GM12878 (cell line): ENCODE data around the gene RPS19BP1. TPM values are rescaled to one million over a fixed set of nuclear protein-coding genes. Genes with fewer than 3 reads are reported as not detected.

Source experiments
- ATAC-seq: fragments of 200-7000 bp; cut with Tn5 transposase; 3 replicates; pipeline ENCODE4 v1.9.1; 2020; ENCODE audit warnings: mild to moderate bottlenecking, moderate library complexity
- BruUV-seq: library from RNA; stranded (reverse); fragments of 400-500 nt; replicated peaks from 2 replicates; lab custom pipeline; 2021; lab: Mats Ljungman, UMichigan
- CTCF ChIA-PET: fragments of 300-600 bp; sonication (Branson Sonifier 250); formaldehyde crosslinking; extraction: SDS; loops from one replicate; lab custom pipeline; 2021; ENCODE audit warnings: inconsistent platforms; lab: Yijun Ruan, JAX
- POLR2A ChIA-PET: fragments of 350-600 bp; formaldehyde crosslinking; extraction: SDS; loops from one replicate; lab custom pipeline; 2021; ENCODE audit warnings: inconsistent platforms; lab: Charles Lee
- RAD21 ChIA-PET: fragments of 300-600 bp; sonication (Branson Sonifier 250); formaldehyde crosslinking; loops from one replicate; lab custom pipeline; 2023; ENCODE audit warnings: antibody characterized with exemption; ENCODE audit not compliant: unreplicated experiment; lab: Charles Lee
- SMC1A ChIA-PET: fragments of 300-600 bp; sonication (Branson Sonifier 250); formaldehyde crosslinking; loops from one replicate; lab custom pipeline; 2023; ENCODE audit not compliant: unreplicated experiment, uncharacterized antibody; lab: Charles Lee
- DNase-seq: peaks from one replicate; pipeline ENCODE4 v3.0.0-alpha.2; 2011; ENCODE audit warnings: low read depth, low spot score
- FAIRE-seq: peaks from 3 replicates; lab custom pipeline; 2011; peaks lifted over from hg19 to GRCh38; lab: Jason Lieb, UNC
- H2AFZ ChIP-seq: 2 replicates; pipeline ENCODE4 v1.6.0; 2011; ENCODE audit warnings: low read depth, low read length, control low read depth; ENCODE audit not compliant: control insufficient read depth
- H3K27ac ChIP-seq: 2 replicates; pipeline ENCODE4 v1.5.1; 2011; ENCODE audit warnings: control low read depth; ENCODE audit not compliant: control insufficient read depth, insufficient read depth
- H3K27me3 ChIP-seq, 2 experiments: replicated peaks in 1 of 2; 2 replicates each; pipeline versions ENCODE4 v1.6.0 to v1.6.1; 2011; ENCODE audit warnings: low read length in 1 of 2; ENCODE audit not compliant: control insufficient read depth in 2 of 2, insufficient read depth in 2 of 2
- H3K36me3 ChIP-seq, 2 experiments: 2 replicates each; pipeline ENCODE4 v1.5.1; 2011; ENCODE audit warnings: low read length in 1 of 2; ENCODE audit not compliant: control insufficient read depth in 2 of 2, insufficient read depth in 2 of 2
- H3K4me1 ChIP-seq: 2 replicates; pipeline ENCODE4 v1.6.1; 2011; ENCODE audit warnings: mild to moderate bottlenecking, low read length, moderate library complexity, mixed read lengths; ENCODE audit not compliant: control insufficient read depth, insufficient read depth
- H3K4me2 ChIP-seq: 2 replicates; pipeline ENCODE4 v1.6.0; 2011; ENCODE audit warnings: control low read depth; ENCODE audit not compliant: control insufficient read depth, insufficient read depth
- H3K4me3 ChIP-seq: fragments of 200-600 bp; sonication (generic); 2 replicates; pipeline ENCODE4 v1.5.1; 2016
- H3K79me2 ChIP-seq: 2 replicates; pipeline ENCODE4 v1.6.0; 2011; ENCODE audit warnings: low read length; ENCODE audit not compliant: control insufficient read depth, insufficient read depth
- H3K9ac ChIP-seq: 2 replicates; pipeline ENCODE4 v1.8.0; 2011; ENCODE audit warnings: low read length, control low read depth, mixed read lengths; ENCODE audit not compliant: control insufficient read depth, insufficient read depth
- H3K9me3 ChIP-seq: replicated peaks from 3 replicates; pipeline ENCODE4 v1.5.1; 2011; ENCODE audit warnings: mild to moderate bottlenecking, low read length; ENCODE audit not compliant: control insufficient read depth, insufficient read depth
- H4K20me1 ChIP-seq: 2 replicates; pipeline ENCODE4 v1.6.0; 2011; ENCODE audit not compliant: control insufficient read depth, insufficient read depth
- ASH2L ChIP-seq: fragments of 300-600, 200-600 bp; sonication (generic); IDR thresholded peaks from 2 replicates; pipeline ENCODE4 v1.6.1; 2017; ENCODE audit warnings: low read depth, mild to moderate bottlenecking, borderline replicate concordance
- BRCA1 ChIP-seq: IDR thresholded peaks from 2 replicates; pipeline ENCODE4 v1.6.1; 2011; ENCODE audit warnings: low read depth, low read length, improper control_type of control experiment
- CHD4 ChIP-seq: fragments of 200-600 bp; sonication (generic); IDR thresholded peaks from 2 replicates; pipeline ENCODE4 v1.6.1; 2016; ENCODE audit warnings: mild to moderate bottlenecking
- FOS ChIP-seq: IDR thresholded peaks from 3 replicates; pipeline ENCODE4 v1.6.1; 2011; ENCODE audit warnings: borderline replicate concordance; ENCODE audit not compliant: insufficient read length; ENCODE audit errors: extremely low read depth
- GATAD2B ChIP-seq: fragments of 450-650 bp; conservative IDR thresholded peaks from 2 replicates; pipeline ENCODE4 v1.6.1; 2017; ENCODE audit warnings: low read depth, mild to moderate bottlenecking, moderate library complexity
- MTA3 ChIP-seq: IDR thresholded peaks from 2 replicates; pipeline ENCODE4 v1.6.1; 2012; ENCODE audit warnings: low read length, inconsistent platforms, borderline replicate concordance
- PAX8 ChIP-seq: fragments of 450-650 bp; IDR thresholded peaks from 2 replicates; pipeline ENCODE4 v1.6.1; 2017; ENCODE audit warnings: mild to moderate bottlenecking, moderate library complexity
- POLR2A ChIP-seq: IDR thresholded peaks from 2 replicates; pipeline ENCODE4 v1.6.1; 2011; ENCODE audit warnings: low read depth, mild to moderate bottlenecking, low read length
- POLR2AphosphoS2 ChIP-seq: IDR thresholded peaks from 2 replicates; pipeline ENCODE4 v1.6.1; 2011; ENCODE audit warnings: low read depth, mild to moderate bottlenecking, low read length, improper control_type of control experiment, moderate library complexity
- POU2F2 ChIP-seq: IDR thresholded peaks from 3 replicates; pipeline ENCODE4 v1.6.1; 2011; ENCODE audit warnings: low read depth, mild to moderate bottlenecking, low read length, borderline replicate concordance
- RAD21 ChIP-seq: IDR thresholded peaks from 2 replicates; pipeline ENCODE4 v1.6.1; 2011; ENCODE audit warnings: mild to moderate bottlenecking, low read depth, low read length, moderate library complexity; ENCODE audit not compliant: insufficient read depth
- RFX5 ChIP-seq: IDR thresholded peaks from 2 replicates; pipeline ENCODE4 v1.6.1; 2011; ENCODE audit warnings: low read depth, low read length, improper control_type of control experiment
- SMAD5 ChIP-seq: IDR thresholded peaks from 2 replicates; pipeline ENCODE4 v1.6.1; 2016; ENCODE audit warnings: antibody characterized with exemption, low read depth
- SUPT20H ChIP-seq: IDR thresholded peaks from 2 replicates; pipeline ENCODE4 v1.6.1; 2011; ENCODE audit warnings: low read depth, mild to moderate bottlenecking, low read length, moderate library complexity, borderline replicate concordance; ENCODE audit not compliant: control insufficient read depth
- YY1 ChIP-seq: IDR thresholded peaks from 2 replicates; pipeline ENCODE4 v1.6.1; 2011; ENCODE audit warnings: low read depth, mild to moderate bottlenecking, low read length
- WGBS: methylation state at CpG from one replicate; pipeline ENCODE4 v1.1.6; 2016; ENCODE audit warnings: low lambda C conversion rate; ENCODE audit not compliant: insufficient replicate concordance, insufficient coverage; ENCODE audit errors: missing lambda C conversion rate; 5-methylcytosine and 5-hydroxymethylcytosine counted together
- in situ Hi-C: fragments of 300-500 bp; cut with MboI; formaldehyde crosslinking; loops from 9 replicates; pipeline ENCODE4 v1.14.3; 2018; ENCODE audit warnings: mixed read lengths
- intact Hi-C: fragments of 100-400 bp; cut with micrococcal nuclease; formaldehyde crosslinking; loops from one replicate; pipeline ENCODE4 v1.14.2; 2022; ENCODE audit not compliant: unreplicated experiment
- polyA plus RNA-seq, 11 experiments: library from polyadenylated mRNA; depleted of rRNA in 4 of 11; unstranded in 6 of 11; stranded (reverse) in 5 of 11; fragments of >200 nt; fragmentation: Nextera tagmentation in 4 of 11; fragmentation: Illumina TruSeq in 1 of 11; extraction: Ambion mirVana in 4 of 11; extraction: Trizol in 1 of 11; gene quantifications; 1 replicate in 1 of 11; 2 replicates in 10 of 11; pipeline versions ENCODE4 v1.2.1 to v1.2.3, GENCODE V29; 2011 to 2016; ENCODE audit warnings: inconsistent platforms in 2 of 11, missing spikeins in 2 of 11, low read depth in 1 of 11
- total RNA-seq, 4 experiments: library from RNA; depleted of rRNA in 3 of 4; stranded (reverse); fragments of >200 nt in 3 of 4; fragmentation: Illumina TruSeq in 1 of 4; extraction: Trizol in 1 of 4; gene quantifications; 2 replicates each; pipeline versions ENCODE4 v1.2.1 to v1.2.3, GENCODE V29; 2013 to 2021
- TF ChIP-seq, protein P1 (sequence below): fragments of 450-650 bp; formaldehyde crosslinking; IDR thresholded peaks from 2 replicates; pipeline ENCODE4 v1.4.0; 2022; ENCODE audit warnings: mild to moderate bottlenecking, moderate library complexity
- TF ChIP-seq, protein P2 (sequence below): fragments of 450-650 bp; IDR thresholded peaks from 2 replicates; pipeline ENCODE4 v1.6.1; 2017; ENCODE audit warnings: antibody characterized with exemption, mild to moderate bottlenecking, moderate library complexity

The RPS19BP1 gene
- total and polyA plus RNA-seq, 10 of the 15 experiments (the other 5 are each of a cell fraction or from before 2014, with no cell fraction given) = 2.7 to 206 (median 78.6) TPM

DNA sequence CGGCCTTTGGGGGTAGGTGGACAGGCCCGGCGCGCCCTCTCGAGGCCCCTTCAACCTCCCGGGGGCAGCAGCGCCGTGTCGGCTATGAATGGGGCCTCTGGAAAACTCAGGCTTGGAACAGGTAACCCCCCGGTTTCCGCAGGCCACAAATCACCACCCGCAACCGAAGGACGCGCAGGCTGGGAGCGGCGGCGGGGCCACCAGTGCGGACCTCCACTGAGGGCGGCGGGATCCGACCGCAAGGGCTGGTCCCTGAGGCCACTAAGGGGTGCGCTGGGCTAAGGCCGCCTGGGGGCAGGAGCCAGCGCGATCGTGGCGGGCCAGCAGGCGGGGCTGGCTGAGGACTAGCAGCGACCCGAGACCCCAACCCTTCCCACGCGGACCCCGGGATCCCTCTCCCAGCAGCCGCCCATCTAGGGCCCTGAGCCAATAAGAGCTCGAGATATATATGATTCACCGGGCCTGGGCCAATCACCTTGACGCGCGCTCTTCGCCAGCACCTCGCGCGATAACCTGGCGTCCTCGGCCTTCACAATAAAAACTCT, 12.8 kb downstream of the RPS19BP1 start:
- Histone ChIP-seq H3K79me2 (peaks cover 61% of the 10 kb centered on the region), H3K4me2 (peak overlapping the region; percentile 91), H3K9me3 (no peaks in the 10 kb centered on the region), H3K27ac (peak overlapping the region; percentile 96), H3K27me3 (no peaks in the 10 kb centered on the region), H3K9ac (peak overlapping the region; percentile 99), H3K36me3 (peaks cover 29 to 34% of the 10 kb centered on the region in 2 experiments; a peak in 3 of 4 replicates), H2AFZ (peak overlapping the region; percentile 98), H3K4me3 (peak overlapping the region; percentile 97), H3K4me1 (peaks cover 26% of the 10 kb centered on the region), H4K20me1 (peaks cover 23% of the 10 kb centered on the region; the same call in 1 of the 2 replicates)
- ChIA-PET RAD21 (interaction anchor here (0.6 to 1.6 kb wide), 18 partner anchors 10 to 524 kb away, joined by 3 to 44 read pairs (median 6); partner anchors contain the start of genes MIEF1, RPL3 and TAB1), SMC1A (interaction anchor here (0.6 to 1.3 kb wide), 12 partner anchors 10 to 505 kb away, joined by 3 to 11 read pairs (median 3); partner anchors contain the start of genes MIEF1 and RPL3), POLR2A (interaction anchor here (0.5 to 1.2 kb wide), 17 partner anchors 9 to 1878 kb away, joined by 3 to 32 read pairs (median 4); partner anchors contain the start of genes MIEF1, RPL3, RPS19BP1 and TAB1), CTCF (interaction anchor here (0.6 to 17.8 kb wide), 22 partner anchors 9 to 773 kb away, joined by 3 to 372 read pairs (median 4); partner anchors contain the start of genes MIEF1, RPL3, RPS19BP1 and TAB1)
- in situ Hi-C loops = loop anchor here (25.0 kb wide), 1 partner anchor 357 kb away; the partner anchor contains the start of gene CBX7
- FAIRE-seq (no peak), ATAC-seq (peak; percentile 91), DNase-seq (peak; percentile 93)
- WGBS = under 1% methylated on average over 43 of the region's 47 CpGs
- BruUV-seq = TSS peak; percentile 91
- intact Hi-C loops = loop anchor here (2.0 to 5.0 kb wide), 3 partner anchors 17 to 122 kb away; partner anchors contain the start of genes MIEF1 and TAB1
- TF ChIP-seq, protein P1, sequence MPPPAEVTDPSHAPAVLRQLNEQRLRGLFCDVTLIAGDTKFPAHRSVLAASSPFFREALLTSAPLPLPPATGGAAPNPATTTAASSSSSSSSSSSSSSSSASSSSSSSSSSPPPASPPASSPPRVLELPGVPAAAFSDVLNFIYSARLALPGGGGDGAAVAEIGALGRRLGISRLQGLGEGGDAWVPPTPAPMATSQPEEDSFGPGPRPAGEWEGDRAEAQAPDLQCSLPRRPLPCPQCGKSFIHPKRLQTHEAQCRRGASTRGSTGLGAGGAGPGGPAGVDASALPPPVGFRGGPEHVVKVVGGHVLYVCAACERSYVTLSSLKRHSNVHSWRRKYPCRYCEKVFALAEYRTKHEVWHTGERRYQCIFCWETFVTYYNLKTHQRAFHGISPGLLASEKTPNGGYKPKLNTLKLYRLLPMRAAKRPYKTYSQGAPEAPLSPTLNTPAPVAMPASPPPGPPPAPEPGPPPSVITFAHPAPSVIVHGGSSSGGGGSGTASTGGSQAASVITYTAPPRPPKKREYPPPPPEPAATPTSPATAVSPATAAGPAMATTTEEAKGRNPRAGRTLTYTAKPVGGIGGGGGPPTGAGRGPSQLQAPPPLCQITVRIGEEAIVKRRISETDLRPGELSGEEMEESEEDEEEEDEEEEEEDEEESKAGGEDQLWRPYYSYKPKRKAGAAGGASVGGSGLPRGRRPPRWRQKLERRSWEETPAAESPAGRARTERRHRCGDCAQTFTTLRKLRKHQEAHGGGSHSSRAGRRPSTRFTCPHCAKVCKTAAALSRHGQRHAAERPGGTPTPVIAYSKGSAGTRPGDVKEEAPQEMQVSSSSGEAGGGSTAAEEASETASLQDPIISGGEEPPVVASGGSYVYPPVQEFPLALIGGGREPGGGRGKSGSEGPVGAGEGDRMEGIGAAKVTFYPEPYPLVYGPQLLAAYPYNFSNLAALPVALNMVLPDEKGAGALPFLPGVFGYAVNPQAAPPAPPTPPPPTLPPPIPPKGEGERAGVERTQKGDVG (CRISPR knock-in tag) = no peak
- TF ChIP-seq PAX8 (no peak), GATAD2B (peak; percentile 68), MTA3 (no peak), ASH2L (no peak), RFX5 (peak; percentile 85), POLR2AphosphoS2 (no peak), POU2F2 (0 out of 3 replicates have a peak, but pooled peaks have one; percentile 47), BRCA1 (peak; percentile 88), YY1 (no peak), RAD21 (peak; percentile 26; the same call in 1 of the 2 replicates), POLR2A (peak; percentile 74), SUPT20H (no peak), FOS (peak; percentile 51), CHD4 (no peak), SMAD5 (peak; percentile 46; the same call in 1 of the 2 replicates)
- TF ChIP-seq, protein P2, sequence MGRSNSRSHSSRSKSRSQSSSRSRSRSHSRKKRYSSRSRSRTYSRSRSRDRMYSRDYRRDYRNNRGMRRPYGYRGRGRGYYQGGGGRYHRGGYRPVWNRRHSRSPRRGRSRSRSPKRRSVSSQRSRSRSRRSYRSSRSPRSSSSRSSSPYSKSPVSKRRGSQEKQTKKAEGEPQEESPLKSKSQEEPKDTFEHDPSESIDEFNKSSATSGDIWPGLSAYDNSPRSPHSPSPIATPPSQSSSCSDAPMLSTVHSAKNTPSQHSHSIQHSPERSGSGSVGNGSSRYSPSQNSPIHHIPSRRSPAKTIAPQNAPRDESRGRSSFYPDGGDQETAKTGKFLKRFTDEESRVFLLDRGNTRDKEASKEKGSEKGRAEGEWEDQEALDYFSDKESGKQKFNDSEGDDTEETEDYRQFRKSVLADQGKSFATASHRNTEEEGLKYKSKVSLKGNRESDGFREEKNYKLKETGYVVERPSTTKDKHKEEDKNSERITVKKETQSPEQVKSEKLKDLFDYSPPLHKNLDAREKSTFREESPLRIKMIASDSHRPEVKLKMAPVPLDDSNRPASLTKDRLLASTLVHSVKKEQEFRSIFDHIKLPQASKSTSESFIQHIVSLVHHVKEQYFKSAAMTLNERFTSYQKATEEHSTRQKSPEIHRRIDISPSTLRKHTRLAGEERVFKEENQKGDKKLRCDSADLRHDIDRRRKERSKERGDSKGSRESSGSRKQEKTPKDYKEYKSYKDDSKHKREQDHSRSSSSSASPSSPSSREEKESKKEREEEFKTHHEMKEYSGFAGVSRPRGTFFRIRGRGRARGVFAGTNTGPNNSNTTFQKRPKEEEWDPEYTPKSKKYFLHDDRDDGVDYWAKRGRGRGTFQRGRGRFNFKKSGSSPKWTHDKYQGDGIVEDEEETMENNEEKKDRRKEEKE = no peak
